ENCODE data around the gene GOLGA6D. TPM values are rescaled to one million over a fixed set of nuclear protein-coding genes. Genes with fewer than 3 reads are reported as not detected.
"Not testable (repeated sequence)": the region's sequence is repeated elsewhere in the genome, so short reads cannot be mapped to it uniquely, and the experiment has no call there.

The GOLGA6D gene
- total and polyA plus RNA-seq, 5 donors: not detected

GRCh38 chr15:75293660-75294059 is 11.0 kb downstream of the GOLGA6D start:
- ATAC-seq; intact Hi-C loops (cut with DNase I): not testable (repeated sequence)
- WGBS: 78% methylated on average over 6 of the region's 18 CpGs

GRCh38 chr15:75298541-75299310 is 16.1 kb downstream of the GOLGA6D start:
- DNase-seq; H3K4me3 ChIP-seq (ENCODE audit: low read length); H3K4me1 ChIP-seq (ENCODE audit: control insufficient read depth, insufficient read depth, low read length); H3K27ac ChIP-seq (ENCODE audit: low read length); intact Hi-C loops (cut with DNase I); H3K27me3 ChIP-seq (ENCODE audit: control insufficient read depth, insufficient read depth); H3K9me3 ChIP-seq (ENCODE audit: control insufficient read depth, low read length): not testable (repeated sequence)
- 82% methylated on average over 6 of the region's 13 CpGs for WGBS
- ATAC-seq: peak; percentile 50 to 73

More at GRCh38 chr15:75293660-75294059, 11.0 kb downstream of the GOLGA6D start:
- not testable (repeated sequence) for H3K27ac ChIP-seq (ENCODE audit: low read length); H3K27me3 ChIP-seq (ENCODE audit: control insufficient read depth, insufficient read depth); DNase-seq; H3K4me3 ChIP-seq (ENCODE audit: low read length); H3K9me3 ChIP-seq (ENCODE audit: control insufficient read depth, low read length); H3K4me1 ChIP-seq (ENCODE audit: control insufficient read depth, insufficient read depth, low read length)

- H3K27me3 ChIP-seq (ENCODE audit: control insufficient read depth, insufficient read depth); H3K4me1 ChIP-seq (ENCODE audit: control insufficient read depth, insufficient read depth, low read length); H3K27ac ChIP-seq (ENCODE audit: low read length); H3K4me3 ChIP-seq (ENCODE audit: low read length); intact Hi-C loops (cut with DNase I); H3K9me3 ChIP-seq (ENCODE audit: control insufficient read depth, low read length): not testable (repeated sequence)
- ATAC-seq: peak; percentile 81 to 87
- peak; percentile 57 to 84 (median 83) for DNase-seq
- 20% methylated on average over 6 of the region's 6 CpGs for WGBS
These were observed 16.7 kb downstream of the GOLGA6D start for GRCh38 chr15:75299311-75299688.

GRCh38 chr15:75300026-75300425 is 17.4 kb downstream of the GOLGA6D start:
- H3K4me3 ChIP-seq (ENCODE audit: low read length); DNase-seq; H3K27ac ChIP-seq (ENCODE audit: low read length); ATAC-seq; H3K9me3 ChIP-seq (ENCODE audit: control insufficient read depth, low read length); intact Hi-C loops (cut with DNase I); H3K27me3 ChIP-seq (ENCODE audit: control insufficient read depth, insufficient read depth); H3K4me1 ChIP-seq (ENCODE audit: control insufficient read depth, insufficient read depth, low read length): not testable (repeated sequence)
- WGBS: 63% methylated on average over 5 of the region's 6 CpGs

GRCh38 chr15:75302318-75302717 is 19.7 kb downstream of the GOLGA6D start:
- Histone ChIP-seq H3K4me1 (ENCODE audit: control insufficient read depth, insufficient read depth, low read length) (no peaks in the 10 kb centered on the region), H3K27me3 (ENCODE audit: control insufficient read depth, insufficient read depth) (no peaks in the 10 kb centered on the region), H3K27ac (ENCODE audit: low read length) (no peak overlapping the region), H3K4me3 (ENCODE audit: low read length) (no peak overlapping the region), H3K9me3 (ENCODE audit: control insufficient read depth, low read length) (no peaks in the 10 kb centered on the region)
- intact Hi-C loops (cut with DNase I): no loop called here
- ATAC-seq: no peak
- no peak for DNase-seq
- 86% methylated on average over 9 of the region's 9 CpGs for WGBS

GRCh38 chr15:75302753-75303152 is 20.1 kb downstream of the GOLGA6D start:
- ATAC-seq; H3K27me3 ChIP-seq (ENCODE audit: control insufficient read depth, insufficient read depth); H3K4me3 ChIP-seq (ENCODE audit: low read length); DNase-seq; H3K4me1 ChIP-seq (ENCODE audit: control insufficient read depth, insufficient read depth, low read length); H3K9me3 ChIP-seq (ENCODE audit: control insufficient read depth, low read length); H3K27ac ChIP-seq (ENCODE audit: low read length); intact Hi-C loops (cut with DNase I): not testable (repeated sequence)
- 90% methylated on average over 4 of the region's 4 CpGs for WGBS

GRCh38 chr15:75306188-75306587 is 23.6 kb downstream of the GOLGA6D start:
- no peaks in the 10 kb centered on the region for H3K27me3 ChIP-seq (ENCODE audit: control insufficient read depth, insufficient read depth)
- no peak for DNase-seq
- intact Hi-C loops (cut with DNase I): no loop called here
- H3K9me3 ChIP-seq (ENCODE audit: control insufficient read depth, low read length): no peaks in the 10 kb centered on the region
- no peak for ATAC-seq
- no peaks in the 10 kb centered on the region for H3K4me1 ChIP-seq (ENCODE audit: control insufficient read depth, insufficient read depth, low read length)
- WGBS: 67% methylated on average over 3 of the region's 3 CpGs
- H3K4me3 ChIP-seq (ENCODE audit: low read length): no peak overlapping the region
- no peak overlapping the region for H3K27ac ChIP-seq (ENCODE audit: low read length)

- Histone ChIP-seq H3K4me3 (ENCODE audit: low read length) (no peak overlapping the region), H3K27me3 (ENCODE audit: control insufficient read depth, insufficient read depth) (no peaks in the 10 kb centered on the region), H3K4me1 (ENCODE audit: control insufficient read depth, insufficient read depth, low read length) (no peaks in the 10 kb centered on the region), H3K9me3 (ENCODE audit: control insufficient read depth, low read length) (no peaks in the 10 kb centered on the region), H3K27ac (ENCODE audit: low read length) (no peak overlapping the region)
- WGBS: 34% methylated on average over 15 of the region's 15 CpGs
- intact Hi-C loops (cut with DNase I): no loop called here
- DNase-seq (peak in 1 of 3 donors; percentile 21), ATAC-seq (peak in 1 of 2 donors; percentile 51)
These were observed 25.2 kb downstream of the GOLGA6D start for GRCh38 chr15:75307778-75308390.

GRCh38 chr15:75309711-75310110 is 27.1 kb downstream of the GOLGA6D start:
- no peak overlapping the region for H3K27ac ChIP-seq (ENCODE audit: low read length)
- no peak overlapping the region for H3K4me3 ChIP-seq (ENCODE audit: low read length)
- no peaks in the 10 kb centered on the region for H3K4me1 ChIP-seq (ENCODE audit: control insufficient read depth, insufficient read depth, low read length)
- no peaks in the 10 kb centered on the region for H3K9me3 ChIP-seq (ENCODE audit: control insufficient read depth, low read length)
- ATAC-seq (no peak), DNase-seq (no peak)
- no peaks in the 10 kb centered on the region for H3K27me3 ChIP-seq (ENCODE audit: control insufficient read depth, insufficient read depth)
- intact Hi-C loops (cut with DNase I): no loop called here

- DNase-seq; intact Hi-C loops (cut with DNase I); H3K9me3 ChIP-seq (ENCODE audit: control insufficient read depth, low read length); ATAC-seq; H3K27me3 ChIP-seq (ENCODE audit: control insufficient read depth, insufficient read depth); H3K4me1 ChIP-seq (ENCODE audit: control insufficient read depth, insufficient read depth, low read length); H3K4me3 ChIP-seq (ENCODE audit: low read length); H3K27ac ChIP-seq (ENCODE audit: low read length): not testable (repeated sequence)
- WGBS: 98% methylated on average over 1 of the region's 1 CpG
These were observed 29.9 kb downstream of the GOLGA6D start for GRCh38 chr15:75312548-75312947.

- no peak for ATAC-seq
- no peak for DNase-seq
- Histone ChIP-seq H3K4me1 (ENCODE audit: control insufficient read depth, insufficient read depth, low read length) (no peaks in the 10 kb centered on the region), H3K27me3 (ENCODE audit: control insufficient read depth, insufficient read depth) (no peaks in the 10 kb centered on the region), H3K9me3 (ENCODE audit: control insufficient read depth, low read length) (no peaks in the 10 kb centered on the region), H3K27ac (ENCODE audit: low read length) (no peak overlapping the region), H3K4me3 (ENCODE audit: low read length) (no peak overlapping the region)
- 82% methylated on average over 13 of the region's 13 CpGs for WGBS
- intact Hi-C loops (cut with DNase I): no loop called here
These were observed 30.6 kb downstream of the GOLGA6D start for GRCh38 chr15:75313116-75313845.
